Measurements from ENCODE around the gene CORO2A. TPM values are rescaled to one million over a fixed set of nuclear protein-coding genes. Genes with fewer than 3 reads are reported as not detected.
"Not testable (repeated sequence)": the region's sequence is repeated elsewhere in the genome, so short reads cannot be mapped to it uniquely, and the experiment has no call there.

CORO2A gene
- total RNA-seq, 1 experiment from 2014 or later = 0.11 TPM

- peak; percentile 39 for DNase-seq (ENCODE audit: low read depth)
Observed at GRCh38 chr9:98117984-98118639, 74.3 kb downstream of the CORO2A start.

GRCh38 chr9:98117097-98117496, 75.3 kb downstream of the CORO2A start:
- not testable (repeated sequence) for DNase-seq (ENCODE audit: low read depth)

- no peak for DNase-seq (ENCODE audit: low read depth)
Observed at GRCh38 chr9:98109052-98109451, 83.4 kb downstream of the CORO2A start.

GRCh38 chr9:98108531-98109031, 83.9 kb downstream of the CORO2A start:
- DNase-seq (ENCODE audit: low read depth) = no peak

- DNase-seq (ENCODE audit: low read depth) = no peak
Observed at GRCh38 chr9:98107926-98108325, 84.5 kb downstream of the CORO2A start.

- no peak for DNase-seq (ENCODE audit: low read depth)
Observed at GRCh38 chr9:98105006-98105405, 87.4 kb downstream of the CORO2A start.

GRCh38 chr9:98104445-98104881, 88.0 kb downstream of the CORO2A start:
- no peak for DNase-seq (ENCODE audit: low read depth)

- DNase-seq (ENCODE audit: low read depth) = no peak
Observed at GRCh38 chr9:98101868-98102273, 90.6 kb downstream of the CORO2A start.

GRCh38 chr9:98101416-98101815, 91.0 kb downstream of the CORO2A start:
- no peak for DNase-seq (ENCODE audit: low read depth)

- no peak for DNase-seq (ENCODE audit: low read depth)
Observed at GRCh38 chr9:98100456-98100855, 92.0 kb downstream of the CORO2A start.

- no peak for DNase-seq (ENCODE audit: low read depth)
Observed at GRCh38 chr9:98099898-98100297, 92.5 kb downstream of the CORO2A start.

GRCh38 chr9:98099346-98099745, 93.1 kb downstream of the CORO2A start:
- DNase-seq (ENCODE audit: low read depth) = no peak

GRCh38 chr9:98097836-98098235, 94.6 kb downstream of the CORO2A start:
- DNase-seq (ENCODE audit: low read depth) = no peak

GRCh38 chr9:98096091-98096490, 96.3 kb downstream of the CORO2A start:
- DNase-seq (ENCODE audit: low read depth) = no peak

- DNase-seq (ENCODE audit: low read depth) = no peak
Observed at GRCh38 chr9:98095401-98095800, 97.0 kb downstream of the CORO2A start.

- DNase-seq (ENCODE audit: low read depth) = no peak
Observed at GRCh38 chr9:98094851-98095250, 97.6 kb downstream of the CORO2A start.

- no peak for DNase-seq (ENCODE audit: low read depth)
Observed at GRCh38 chr9:98094316-98094715, 98.1 kb downstream of the CORO2A start.

GRCh38 chr9:98092613-98092931, 99.9 kb downstream of the CORO2A start:
- DNase-seq (ENCODE audit: low read depth) = no peak

- DNase-seq (ENCODE audit: low read depth) = no peak
Observed at GRCh38 chr9:98091735-98092612, 100.5 kb downstream of the CORO2A start.

GRCh38 chr9:98090674-98091073, 101.8 kb downstream of the CORO2A start:
- DNase-seq (ENCODE audit: low read depth) = not testable (repeated sequence)

- DNase-seq (ENCODE audit: low read depth) = no peak
Observed at GRCh38 chr9:98087420-98088354, 104.8 kb downstream of the CORO2A start.

GRCh38 chr9:98086461-98086860, 106.0 kb downstream of the CORO2A start:
- DNase-seq (ENCODE audit: low read depth) = no peak

Data from LHCN-M2 (cell line).